HepG2 (cell line): ENCODE results near the gene FAM177B. TPM values are rescaled to one million over a fixed set of nuclear protein-coding genes. Genes with fewer than 3 reads are reported as not detected.
A peak's percentile ranks its signal among the peaks of the same experiment; 100 is the strongest.

Experiments used
- CEBPG ChIP-seq: IDR thresholded peaks from 2 replicates; pipeline ENCODE4 v1.6.1; 2016
- GABPA ChIP-seq, 2 experiments: IDR thresholded peaks; 2 replicates each; pipeline ENCODE4 v1.6.1; 2011 to 2016; ENCODE audit warnings: low read depth in 2 of 2, low read length in 1 of 2, missing biosample characterization in 1 of 2, missing genetic modification characterization in 1 of 2
- HNRNPLL ChIP-seq: fragments of 200-400 bp; formaldehyde crosslinking; IDR thresholded peaks from 2 replicates; pipeline ENCODE4 v1.6.1; 2017; ENCODE audit warnings: mild to moderate bottlenecking, low read depth, low read length; ENCODE audit not compliant: poor library complexity, severe bottlenecking
- JUN ChIP-seq: sonication (generic); formaldehyde crosslinking; IDR thresholded peaks from 2 replicates; pipeline ENCODE4 v1.4.0; 2020; ENCODE audit warnings: mild to moderate bottlenecking, missing genetic modification reagents
- MED13 ChIP-seq: sonication (generic); formaldehyde crosslinking; IDR thresholded peaks from 2 replicates; pipeline ENCODE4 v1.5.0; 2020; ENCODE audit warnings: missing genetic modification reagents
- NR2C2 ChIP-seq: sonication (generic); formaldehyde crosslinking; IDR thresholded peaks from 2 replicates; pipeline ENCODE4 v1.4.0; 2020; ENCODE audit warnings: missing genetic modification reagents, mild to moderate bottlenecking, moderate library complexity, borderline replicate concordance
- PHF8 ChIP-seq: sonication (generic); formaldehyde crosslinking; IDR thresholded peaks from 2 replicates; pipeline ENCODE4 v1.5.0; 2020; ENCODE audit warnings: missing genetic modification reagents
- TFDP1 ChIP-seq: IDR thresholded peaks from 2 replicates; pipeline ENCODE4 v1.6.1; 2016; ENCODE audit warnings: missing compliant biosample characterization, missing genetic modification reagents, borderline replicate concordance
- ZFP91 ChIP-seq: sonication (generic); formaldehyde crosslinking; IDR thresholded peaks from 2 replicates; pipeline ENCODE4 v1.9.0; 2022; ENCODE audit warnings: missing genetic modification reagents, mild to moderate bottlenecking, borderline replicate concordance
- ZNF354B ChIP-seq: sonication (generic); formaldehyde crosslinking; IDR thresholded peaks from 2 replicates; pipeline ENCODE4 v1.8.0; 2022; ENCODE audit warnings: mild to moderate bottlenecking, missing genetic modification reagents
- polyA plus RNA-seq, 8 experiments: library from polyadenylated mRNA; depleted of rRNA in 3 of 8; stranded (reverse) in 7 of 8; unstranded in 1 of 8; fragments of >200 nt; fragmentation: Illumina TruSeq in 4 of 8; extraction: Trizol in 4 of 8; gene quantifications; 2 replicates each; pipeline versions ENCODE4 v1.2.1 to v1.2.3, GENCODE V29; 2011 to 2016; ENCODE audit warnings: low read depth in 4 of 8, missing spikeins in 1 of 8, mixed read lengths in 1 of 8; ENCODE audit not compliant: insufficient read depth in 1 of 8
- total RNA-seq, 5 experiments: library from RNA; depleted of rRNA; stranded (reverse); fragments of >200 nt; fragmentation: Illumina TruSeq; extraction: Trizol; gene quantifications; 2 replicates each; pipeline ENCODE4 v1.2.3, GENCODE V29; 2016; ENCODE audit warnings: low read depth in 1 of 5
- TF ChIP-seq, protein P1 (sequence below): sonication (generic); formaldehyde crosslinking; IDR thresholded peaks from 2 replicates; pipeline ENCODE4 v1.9.0; 2022; ENCODE audit warnings: low read depth, missing genetic modification reagents
- TF ChIP-seq, protein P2 (sequence below): sonication (generic); formaldehyde crosslinking; IDR thresholded peaks from 2 replicates; pipeline ENCODE4 v1.8.0; 2022; ENCODE audit warnings: mild to moderate bottlenecking, missing genetic modification reagents, borderline replicate concordance
- TF ChIP-seq, protein P3 (sequence below): sonication (generic); formaldehyde crosslinking; IDR thresholded peaks from 2 replicates; pipeline ENCODE4 v1.8.1; 2023; ENCODE audit warnings: mild to moderate bottlenecking, moderate library complexity, missing genetic modification reagents
- TF ChIP-seq, protein P4 (sequence below), 2 experiments: sonication (generic) in 1 of 2; formaldehyde crosslinking in 1 of 2; IDR thresholded peaks; 2 replicates each; pipeline versions ENCODE4 v1.5.1 to v1.6.1; 2011 to 2020; ENCODE audit warnings: borderline replicate concordance in 1 of 2, low read depth in 1 of 2, low read length in 1 of 2, mild to moderate bottlenecking in 1 of 2, missing genetic modification reagents in 1 of 2, moderate library complexity in 1 of 2

The FAM177B gene
- total and polyA plus RNA-seq, 2 of the 13 experiments (the other 11 are each of a cell fraction or from before 2014, with no cell fraction given), result 0.05 TPM; not detected in 1

DNA sequence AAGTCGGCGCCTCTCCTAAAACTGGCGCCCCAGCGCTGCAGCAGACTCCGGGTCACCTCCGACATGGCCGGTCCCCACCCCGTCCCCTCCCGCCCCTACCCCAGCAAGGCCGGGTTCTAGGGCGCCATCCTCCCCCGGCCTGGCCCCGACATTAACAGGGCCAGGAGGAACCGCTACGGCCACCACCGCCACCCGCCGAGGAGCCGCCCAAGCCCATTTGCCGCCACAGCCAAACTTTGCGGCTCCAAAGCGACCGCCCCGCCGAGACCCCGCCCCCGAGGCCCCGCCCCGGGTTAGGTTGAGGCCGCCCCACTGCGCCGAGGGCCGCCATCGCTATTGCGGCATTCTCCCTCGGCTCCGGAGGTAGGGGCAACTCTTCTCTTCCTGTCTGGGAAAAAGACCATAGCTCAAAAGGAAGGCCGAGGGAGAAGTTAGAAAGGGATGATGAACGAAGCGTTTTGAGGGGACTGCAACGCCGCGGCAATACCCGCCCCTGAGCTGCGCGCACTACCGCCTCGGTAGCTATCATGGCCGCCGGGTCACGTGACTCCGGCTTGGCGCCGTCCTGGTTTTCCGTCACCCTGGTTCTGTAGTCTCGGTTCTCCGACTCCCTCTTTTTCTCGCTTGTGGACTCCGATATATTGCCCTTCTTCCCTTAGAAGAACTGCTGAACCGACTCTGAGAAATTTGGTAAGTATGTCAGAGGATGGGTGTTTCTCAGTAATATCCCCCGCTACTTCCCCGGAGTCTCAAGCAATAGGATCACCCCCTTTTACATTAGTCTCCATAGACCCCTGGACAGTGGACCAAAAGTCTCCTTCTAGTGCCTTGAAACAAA lies 24.5 kb upstream of the FAM177B start, which contains the start of the genes AIDA and BROX (continued):
- TF ChIP-seq JUN (CRISPR knock-in tag) (0 out of 2 replicates have a peak, but pooled peaks have one; percentile 12), NR2C2 (peak; percentile 76; the same call in 1 of the 2 replicates), GABPA (IDR thresholded peaks at IDR 0.05; ENCODE audit: low read depth, low read length) (no peak), GABPA (CRISPR knock-in tag; IDR thresholded peaks at IDR 0.05; ENCODE audit: low read depth) (peak; percentile 53; the same call in 1 of the 2 replicates), MED13 (CRISPR knock-in tag) (peak; percentile 15; the same call in 1 of the 2 replicates), HNRNPLL (peak; percentile 19), CEBPG (CRISPR knock-in tag) (peak; percentile 24; the same call in 1 of the 2 replicates), ZNF354B (CRISPR knock-in tag) (peak; percentile 62; the same call in 1 of the 2 replicates), ZFP91 (CRISPR knock-in tag) (peak; percentile 38; the same call in 1 of the 2 replicates), PHF8 (CRISPR knock-in tag) (peak; percentile 30; the same call in 1 of the 2 replicates), TFDP1 (CRISPR knock-in tag) (peak; percentile 62; the same call in 1 of the 2 replicates)
- TF ChIP-seq, protein P1, sequence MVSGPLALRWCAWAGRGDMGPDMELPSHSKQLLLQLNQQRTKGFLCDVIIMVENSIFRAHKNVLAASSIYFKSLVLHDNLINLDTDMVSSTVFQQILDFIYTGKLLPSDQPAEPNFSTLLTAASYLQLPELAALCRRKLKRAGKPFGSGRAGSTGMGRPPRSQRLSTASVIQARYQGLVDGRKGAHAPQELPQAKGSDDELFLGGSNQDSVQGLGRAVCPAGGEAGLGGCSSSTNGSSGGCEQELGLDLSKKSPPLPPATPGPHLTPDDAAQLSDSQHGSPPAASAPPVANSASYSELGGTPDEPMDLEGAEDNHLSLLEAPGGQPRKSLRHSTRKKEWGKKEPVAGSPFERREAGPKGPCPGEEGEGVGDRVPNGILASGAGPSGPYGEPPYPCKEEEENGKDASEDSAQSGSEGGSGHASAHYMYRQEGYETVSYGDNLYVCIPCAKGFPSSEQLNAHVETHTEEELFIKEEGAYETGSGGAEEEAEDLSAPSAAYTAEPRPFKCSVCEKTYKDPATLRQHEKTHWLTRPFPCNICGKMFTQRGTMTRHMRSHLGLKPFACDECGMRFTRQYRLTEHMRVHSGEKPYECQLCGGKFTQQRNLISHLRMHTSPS (CRISPR knock-in tag), result no peak
- TF ChIP-seq, protein P2, sequence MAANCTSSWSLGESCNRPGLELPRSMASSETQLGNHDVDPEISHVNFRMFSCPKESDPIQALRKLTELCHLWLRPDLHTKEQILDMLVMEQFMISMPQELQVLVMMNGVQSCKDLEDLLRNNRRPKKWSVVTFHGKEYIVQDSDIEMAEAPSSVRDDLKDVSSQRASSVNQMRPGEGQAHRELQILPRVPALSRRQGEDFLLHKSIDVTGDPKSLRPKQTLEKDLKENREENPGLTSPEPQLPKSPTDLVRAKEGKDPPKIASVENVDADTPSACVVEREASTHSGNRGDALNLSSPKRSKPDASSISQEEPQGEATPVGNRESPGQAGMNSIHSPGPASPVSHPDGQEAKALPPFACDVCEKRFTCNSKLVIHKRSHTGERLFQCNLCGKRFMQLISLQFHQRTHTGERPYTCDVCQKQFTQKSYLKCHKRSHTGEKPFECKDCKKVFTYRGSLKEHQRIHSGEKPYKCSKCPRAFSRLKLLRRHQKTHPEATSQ (CRISPR knock-in tag), result peak; percentile 78; the same call in 1 of the 2 replicates
- TF ChIP-seq, protein P3, sequence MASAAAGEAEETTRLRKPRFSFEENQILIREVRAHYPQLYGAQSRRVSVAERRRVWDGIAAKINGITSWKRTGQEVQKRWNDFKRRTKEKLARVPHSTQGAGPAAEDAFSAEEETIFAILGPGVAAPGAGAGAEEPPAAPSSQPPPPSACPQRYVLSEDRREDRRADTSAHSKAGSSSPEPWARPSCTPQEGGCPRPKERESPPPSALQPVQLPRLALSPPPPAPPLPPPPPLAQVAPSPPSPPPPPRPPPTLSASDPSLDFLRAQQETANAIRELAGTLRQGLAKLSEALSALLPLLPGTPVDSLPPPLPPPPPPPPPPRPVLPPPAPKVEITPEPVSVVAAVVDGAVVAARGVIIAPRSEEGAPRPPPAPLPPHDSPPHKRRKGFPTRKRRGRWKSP (CRISPR knock-in tag), result peak; percentile 37; the same call in 1 of the 2 replicates
- TF ChIP-seq, protein P4, sequence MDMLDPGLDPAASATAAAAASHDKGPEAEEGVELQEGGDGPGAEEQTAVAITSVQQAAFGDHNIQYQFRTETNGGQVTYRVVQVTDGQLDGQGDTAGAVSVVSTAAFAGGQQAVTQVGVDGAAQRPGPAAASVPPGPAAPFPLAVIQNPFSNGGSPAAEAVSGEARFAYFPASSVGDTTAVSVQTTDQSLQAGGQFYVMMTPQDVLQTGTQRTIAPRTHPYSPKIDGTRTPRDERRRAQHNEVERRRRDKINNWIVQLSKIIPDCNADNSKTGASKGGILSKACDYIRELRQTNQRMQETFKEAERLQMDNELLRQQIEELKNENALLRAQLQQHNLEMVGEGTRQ (IDR thresholded peaks at IDR 0.05; ENCODE audit: low read depth, low read length), result peak; percentile 97
- TF ChIP-seq, protein P4 (CRISPR knock-in tag; IDR thresholded peaks at IDR 0.05; ENCODE audit: borderline replicate concordance), result peak; percentile 99; the same call in 1 of the 2 replicates
